SHP77 treated with DMSO at 0.1 percent for 48 hours (cell line): Measurements from ENCODE around the gene MRPS23.

Source experiments
- DNase-seq: peaks from one replicate; lab custom pipeline; 2025; lab: John Stamatoyannopoulos, UW

Gene MRPS23

DNA sequence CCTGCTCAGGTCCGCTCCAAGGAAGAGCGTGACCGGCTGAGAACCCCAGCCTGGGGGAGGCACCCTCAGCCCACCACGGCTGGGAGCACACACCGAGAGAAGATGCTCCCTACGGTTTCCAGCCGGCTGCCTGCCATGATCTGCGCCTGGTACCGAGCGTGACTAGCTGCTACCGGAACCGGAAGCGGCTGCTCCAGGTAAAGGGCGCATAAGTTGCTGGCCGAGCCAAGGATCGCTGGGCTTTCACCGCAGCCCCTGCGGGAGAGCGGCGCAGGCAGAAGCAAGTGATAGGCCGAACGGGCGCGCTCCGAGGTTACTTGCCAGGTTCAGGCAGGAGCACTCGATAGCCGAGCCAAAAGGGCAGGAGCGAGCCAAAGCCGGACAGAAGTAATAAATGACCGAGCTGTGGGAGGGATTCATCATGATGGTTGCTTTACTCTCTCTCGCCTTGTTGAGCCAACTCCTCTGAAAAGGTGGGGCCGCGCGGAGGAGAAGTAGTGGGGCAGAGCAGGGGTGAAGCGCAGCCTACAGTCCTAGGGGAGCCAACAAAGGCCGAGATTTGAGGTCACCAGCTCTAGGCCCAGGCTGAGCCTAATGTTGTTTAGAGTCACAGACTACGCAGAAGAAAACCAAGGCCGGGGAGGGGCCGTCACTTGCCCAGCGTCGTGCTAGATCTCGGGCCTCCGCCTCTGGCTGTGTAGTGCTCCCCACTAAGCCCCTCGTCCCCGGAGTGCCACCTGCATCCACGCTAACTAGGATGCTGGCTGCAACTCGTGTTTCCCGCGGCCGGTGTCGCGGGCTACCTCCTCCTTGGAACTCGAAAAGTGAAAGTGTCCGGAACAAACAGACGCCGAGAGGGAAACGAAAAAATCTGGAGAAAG is at the start of gene MRPS23:
Gene MRPS23, minus strand, starts transcription at position 171 of the 881 bp plus-strand sequence. Its CDS starts 34 bp downstream, at position 137.
- peak; percentile 87 for DNase-seq

- no peak for DNase-seq
Observed at GRCh38 chr17:57899391-57899790, 49.5 kb upstream of the MRPS23 start.

DNA sequence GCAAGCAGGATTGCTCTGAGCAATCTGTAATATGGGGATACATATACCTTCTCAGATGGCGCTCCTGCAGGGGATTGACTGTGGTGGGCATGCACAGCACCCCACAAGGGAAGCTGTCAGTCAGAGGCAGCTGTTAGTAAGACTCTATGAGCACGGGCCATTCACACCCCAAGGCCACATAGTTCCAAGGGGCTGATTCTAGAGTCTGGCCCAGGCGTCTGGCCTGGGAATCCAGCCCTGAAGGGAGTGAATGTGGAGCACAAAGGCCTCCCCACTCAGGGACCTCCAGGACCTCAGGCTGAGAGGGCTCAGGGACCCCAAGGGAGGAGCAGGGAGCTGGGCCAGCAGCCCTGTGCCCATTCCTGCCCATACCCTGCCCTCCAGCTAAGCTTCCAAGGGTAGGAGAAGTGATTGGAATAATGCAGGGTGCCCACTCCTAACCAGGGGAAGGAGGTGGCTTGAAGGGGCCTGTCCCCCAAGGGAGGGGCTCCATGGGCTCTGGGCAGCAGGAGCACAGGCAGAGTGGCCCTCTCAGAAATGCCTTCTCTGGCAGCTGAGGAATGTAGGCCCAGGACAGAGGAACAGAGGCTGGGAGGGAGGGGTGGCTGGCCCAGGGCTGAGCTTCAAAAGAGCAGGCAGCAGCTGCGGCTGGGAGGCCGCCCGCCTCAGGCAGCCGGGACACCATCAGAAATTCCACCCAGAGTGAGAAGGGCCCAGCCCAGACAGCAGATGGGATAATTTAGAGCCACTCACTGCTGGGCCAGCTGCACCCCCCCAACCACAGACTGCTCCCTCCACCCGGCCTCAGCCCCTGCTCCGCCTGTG is 48.9 kb upstream of the MRPS23 start:
- peak; percentile 34 for DNase-seq

DNA sequence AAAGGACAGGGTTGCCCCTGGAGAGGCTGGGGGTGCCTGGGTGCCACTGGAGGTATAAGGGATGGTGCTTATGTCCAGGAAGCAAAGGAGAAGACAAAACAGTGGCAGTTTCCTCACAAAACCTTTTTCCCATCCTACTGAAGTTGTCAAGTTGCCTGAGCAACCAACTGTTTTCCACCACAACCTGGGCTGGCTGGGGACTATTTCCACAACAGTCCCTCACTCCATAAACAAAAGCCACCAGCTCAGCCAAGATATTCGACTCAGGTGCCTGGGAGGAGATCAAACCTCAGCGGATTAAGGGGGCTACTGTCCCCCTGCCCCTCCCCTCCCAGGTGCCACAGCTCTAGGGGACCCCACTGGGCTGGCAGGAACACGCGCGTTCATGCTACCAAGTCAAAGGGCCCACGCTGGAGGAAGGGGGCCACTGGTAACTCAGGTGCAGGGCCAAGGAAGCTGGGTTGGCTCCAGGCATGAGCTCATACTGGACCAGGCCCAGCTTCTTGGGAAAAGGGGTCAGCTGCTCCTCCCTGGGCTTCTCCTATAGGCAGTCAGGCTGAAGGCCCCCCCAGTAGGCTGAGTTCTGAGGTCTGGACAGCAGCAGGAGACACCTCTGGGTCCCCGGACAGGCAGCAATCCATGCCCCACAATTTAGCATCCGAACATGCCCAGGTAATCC is 45.7 kb upstream of the MRPS23 start:
- DNase-seq: no peak

DNA sequence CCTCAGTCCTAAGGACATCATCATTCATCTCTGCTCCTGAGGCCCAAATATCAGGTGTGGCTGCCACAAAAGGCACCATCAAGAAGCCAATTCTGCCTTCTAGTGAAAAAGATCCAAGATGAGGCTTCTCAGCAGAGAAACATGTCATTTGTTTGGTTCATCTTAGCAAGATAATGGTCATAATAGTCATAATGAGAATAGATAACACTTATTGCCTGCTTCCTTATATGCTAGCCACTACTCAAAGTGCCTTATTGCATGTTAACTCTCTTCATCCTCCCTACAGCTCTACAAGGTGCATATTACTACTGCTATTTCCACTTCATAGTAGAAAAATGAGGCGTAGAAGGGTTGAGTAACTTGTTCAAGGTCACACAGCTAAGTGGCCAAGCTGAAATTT is 45.0 kb upstream of the MRPS23 start:
- DNase-seq: no peak

GRCh38 chr17:57892820-57893595 is 43.2 kb upstream of the MRPS23 start:
- DNase-seq: peak; percentile 77

GRCh38 chr17:57892146-57892819 is 42.4 kb upstream of the MRPS23 start:
- peak; percentile 13 for DNase-seq

DNA sequence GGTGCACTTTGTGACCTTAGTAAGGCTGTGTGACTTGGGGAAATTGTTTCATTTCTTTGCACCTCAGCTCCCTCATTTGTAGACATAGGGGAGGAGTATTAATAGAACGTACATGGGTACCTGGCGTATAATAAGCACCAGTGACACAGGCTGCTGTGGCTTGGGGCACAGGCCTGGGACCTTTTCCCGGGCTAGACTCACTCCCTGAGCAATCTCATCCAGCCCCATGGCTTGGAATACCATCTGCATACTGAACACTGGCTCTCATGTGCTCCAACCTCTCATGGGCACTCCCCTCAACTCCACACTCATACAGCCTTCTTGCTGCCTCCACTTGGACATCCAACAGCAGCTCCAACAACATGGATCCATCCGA is 41.0 kb upstream of the MRPS23 start:
- DNase-seq: no peak

GRCh38 chr17:57889892-57890856 is 40.3 kb upstream of the MRPS23 start:
- peak; percentile 16 for DNase-seq

- DNase-seq: no peak
Observed at GRCh38 chr17:57889252-57889651, 39.4 kb upstream of the MRPS23 start.

GRCh38 chr17:57888311-57889216 is 38.7 kb upstream of the MRPS23 start:
- no peak for DNase-seq

DNA sequence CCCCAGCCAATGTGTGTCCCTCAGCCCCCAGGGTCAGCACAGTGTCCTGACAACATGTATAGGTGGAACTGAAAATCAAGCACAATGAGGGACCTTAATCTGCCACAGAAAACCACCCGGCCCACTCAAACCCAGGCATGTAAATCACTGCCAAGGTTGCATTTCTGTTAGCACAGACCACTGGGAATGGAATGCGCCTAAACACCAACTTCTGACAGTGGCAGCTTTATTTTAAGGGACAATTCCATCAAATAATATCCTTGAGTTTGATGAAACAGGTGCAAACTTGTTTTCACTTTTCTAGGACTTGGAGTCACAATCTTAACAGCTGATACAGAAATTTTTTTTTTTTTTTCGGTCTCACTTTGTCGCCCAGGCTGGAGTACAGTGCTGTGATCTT is 37.3 kb upstream of the MRPS23 start:
- DNase-seq: no peak

DNA sequence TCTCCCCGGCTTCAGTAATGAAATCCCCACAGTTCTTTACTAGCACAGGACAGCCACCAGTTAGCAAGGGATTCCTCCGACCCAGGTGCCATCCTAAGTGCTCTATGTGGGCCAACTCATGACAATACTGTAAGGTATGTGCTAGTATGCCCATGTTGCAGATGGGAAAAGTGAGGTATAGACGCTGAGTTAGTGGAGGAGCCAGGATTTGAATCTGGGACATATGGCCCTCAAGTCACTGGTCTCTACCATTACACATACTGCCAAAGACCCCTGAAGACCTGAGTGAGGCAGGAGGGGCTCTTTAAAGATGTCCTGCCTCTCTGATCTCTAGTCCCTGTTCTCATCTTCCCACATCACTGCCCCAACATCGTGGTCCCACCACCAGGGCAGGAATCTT is 36.2 kb upstream of the MRPS23 start:
- DNase-seq: no peak

- no peak for DNase-seq
Observed at GRCh38 chr17:57885148-57885915, 35.5 kb upstream of the MRPS23 start.

DNA sequence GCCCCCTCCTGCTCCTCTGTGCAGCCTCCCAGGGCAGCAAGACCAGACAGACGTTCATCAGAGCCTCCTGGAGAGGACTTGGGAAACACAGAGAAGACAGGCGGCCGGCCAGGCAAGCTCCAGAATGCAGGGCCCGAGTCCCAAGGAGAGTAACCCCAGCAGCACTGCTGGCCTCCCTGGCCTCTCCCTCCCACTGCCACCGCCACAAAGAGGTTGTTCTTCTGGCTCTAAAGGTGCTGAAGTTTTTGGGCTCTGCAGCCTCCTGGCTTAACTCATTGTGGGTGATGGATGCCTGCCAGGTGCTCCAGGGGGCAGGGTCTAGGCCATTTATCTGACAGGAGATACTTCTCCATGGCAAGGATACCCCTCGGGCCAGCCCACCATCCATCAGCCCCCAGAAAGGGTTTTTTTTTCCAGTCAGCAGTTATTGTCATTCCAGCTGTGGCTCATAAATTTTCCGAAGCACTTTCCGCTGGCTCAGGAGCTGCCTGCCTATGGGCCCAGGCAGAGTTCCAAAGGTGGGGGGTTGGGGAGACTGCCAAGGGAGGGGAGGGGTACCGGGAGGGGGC is 32.0 kb upstream of the MRPS23 start:
- DNase-seq: no peak

DNA sequence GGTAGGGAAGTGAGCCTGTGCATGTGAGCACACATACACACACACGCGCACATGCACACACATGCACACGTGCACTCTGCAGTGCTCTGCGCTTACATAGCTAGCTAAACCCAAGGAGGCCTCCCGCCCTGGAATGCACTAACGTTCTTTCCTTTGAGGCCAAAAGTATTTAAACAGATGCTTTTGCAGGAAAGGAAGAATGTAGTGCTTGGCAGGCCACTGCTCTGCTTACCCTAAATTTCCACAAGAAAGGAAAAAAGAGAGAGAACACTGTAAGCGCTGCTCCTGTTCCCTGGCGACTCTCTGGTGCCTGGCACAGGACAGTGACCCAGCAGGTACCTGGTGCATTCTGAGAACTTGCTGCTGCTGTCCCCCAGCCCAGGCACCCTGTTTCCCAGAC is 31.3 kb upstream of the MRPS23 start:
- DNase-seq: no peak

GRCh38 chr17:57880086-57880456 is 30.2 kb upstream of the MRPS23 start:
- DNase-seq: no peak
